ENCODE data around the gene FGF2. TPM values are rescaled to one million over a fixed set of nuclear protein-coding genes. Genes with fewer than 3 reads are reported as not detected.

The FGF2 gene
- total RNA-seq, 1 experiment from 2014 or later, result 3.8 TPM

DNA sequence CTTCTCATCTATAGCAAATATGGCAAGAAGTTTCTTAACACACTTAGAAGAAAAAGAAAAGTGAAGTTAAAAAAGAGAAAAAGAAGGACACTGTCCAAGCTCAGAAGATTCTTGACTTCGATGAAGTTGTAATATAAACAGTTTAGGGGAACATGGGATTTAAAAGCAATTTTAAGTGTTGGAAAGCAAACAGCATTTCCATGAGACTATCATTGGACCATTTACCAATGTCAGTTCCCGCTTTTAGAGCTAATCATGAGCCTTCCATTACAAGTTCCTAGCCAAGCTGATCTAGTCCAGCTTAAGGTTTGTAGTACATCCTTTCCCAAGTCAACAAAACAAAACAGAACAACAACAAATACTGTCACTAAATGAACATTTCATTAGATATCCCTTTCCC lies 45.1 kb upstream of the FGF2 start:
- H3K9ac ChIP-seq (ENCODE audit: low read length), result no peak overlapping the region
- no peak for DNase-seq (ENCODE audit: low read depth, low spot score)
- no peak overlapping the region for H3K27ac ChIP-seq (ENCODE audit: low read depth, low read length)
- peaks cover 9 to 48% of the 10 kb centered on the region in 2 experiments for H3K4me1 ChIP-seq (ENCODE audit: control insufficient read depth in 1 of 2, insufficient read depth in 2 of 2, low read length in 2 of 2)
- H3K4me3 ChIP-seq (replicated peaks in 1 of 2; ENCODE audit: low read depth in 1 of 2, low read length in 2 of 2), result no peak overlapping the region
- RAD21 ChIA-PET (ENCODE audit: low non-redundant PET in 1 of 2, low total read pairs in 2 of 2, uncharacterized antibody in 2 of 2, unreplicated experiment in 2 of 2), result interaction anchor here in 1 of 2 experiments (0.7 kb wide), 1 partner anchor 110 kb away, joined by 3 read pairs; no protein-coding TSS in a partner anchor
- no peak overlapping the region for H3K4me2 ChIP-seq (ENCODE audit: low read length)
- peak overlapping the region; percentile 29 for H2AFZ ChIP-seq (ENCODE audit: low read depth, low read length, poor library complexity, severe bottlenecking)
- H3K9me3 ChIP-seq (ENCODE audit: control insufficient read depth in 1 of 2, insufficient read depth in 1 of 2, low read depth in 1 of 2, low read length in 2 of 2), result no peaks in the 10 kb centered on the region
- H3K36me3 ChIP-seq (ENCODE audit: control insufficient read depth in 1 of 2, insufficient read depth in 2 of 2, low read length in 2 of 2), result no peaks in the 10 kb centered on the region
- CTCF ChIA-PET, result no interaction called here
- no TSS peak for BruUV-seq (replicated peaks)
- no peaks in the 10 kb centered on the region for H3K9me2 ChIP-seq (ENCODE audit: insufficient read depth)
- intact Hi-C loops (cut with micrococcal nuclease), result no loop called here
- H3K79me2 ChIP-seq (ENCODE audit: insufficient read depth, low read length), result no peaks in the 10 kb centered on the region
- TF ChIP-seq CTCF (IDR thresholded peaks at IDR 0.05 in 2 of 3, conservative IDR thresholded peaks at IDR 0.05 in 1 of 3; ENCODE audit: borderline replicate concordance in 1 of 3, insufficient read depth in 1 of 3, low read depth in 2 of 3, low read length in 2 of 3) (no peak), POLR2A (IDR thresholded peaks at IDR 0.05; ENCODE audit: borderline replicate concordance, extremely low read depth, insufficient read depth, insufficient read length) (no peak), EZH2 (IDR thresholded peaks at IDR 0.05) (no peak), TCF7L2 (IDR thresholded peaks at IDR 0.05; ENCODE audit: borderline replicate concordance, extremely low read depth, insufficient read depth, insufficient read length) (no peak), EGR1 (IDR thresholded peaks at IDR 0.05; ENCODE audit: low read depth) (no peak), RAD21 (IDR thresholded peaks at IDR 0.05; ENCODE audit: low read depth) (no peak), FOSL1 (IDR thresholded peaks at IDR 0.05; ENCODE audit: low read depth) (no peak), SP1 (IDR thresholded peaks at IDR 0.05; ENCODE audit: low read depth) (no peak)
- TF ChIP-seq, protein P1, sequence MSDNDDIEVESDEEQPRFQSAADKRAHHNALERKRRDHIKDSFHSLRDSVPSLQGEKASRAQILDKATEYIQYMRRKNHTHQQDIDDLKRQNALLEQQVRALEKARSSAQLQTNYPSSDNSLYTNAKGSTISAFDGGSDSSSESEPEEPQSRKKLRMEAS (IDR thresholded peaks at IDR 0.05), result no peak
- H4K20me1 ChIP-seq (ENCODE audit: insufficient read depth), result no peaks in the 10 kb centered on the region
- H3K27me3 ChIP-seq (ENCODE audit: insufficient read depth, low read length), result no peaks in the 10 kb centered on the region
- ATAC-seq, result no peak
- POLR2A ChIA-PET, result no interaction called here

All from HCT116 (cell line).